ENCODE data around the gene FBLN1.

DNA sequence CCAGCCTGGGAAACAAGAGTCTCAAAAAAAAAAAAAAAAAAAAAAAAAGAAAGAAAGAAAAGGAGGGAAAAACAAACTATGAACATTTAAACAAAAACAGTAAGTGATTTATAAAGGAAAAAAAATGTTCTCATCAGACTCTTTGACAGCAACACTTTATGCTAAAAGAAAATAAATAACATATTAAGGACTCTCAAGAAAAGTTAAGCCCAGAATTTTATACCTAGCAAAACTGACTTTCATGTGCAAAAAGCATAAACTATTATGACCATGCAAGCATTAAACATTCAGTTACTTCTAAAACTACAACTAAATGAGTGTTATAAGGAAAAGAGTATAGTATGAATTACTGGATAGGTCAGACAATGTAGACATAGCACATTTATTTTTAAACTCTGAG lies 68.4 kb downstream of the FBLN1 start:
- TF ChIP-seq EZH2 (IDR thresholded peaks at IDR 0.05; ENCODE audit: insufficient read depth, poor library complexity, severe bottlenecking) (no peak), EZH2phosphoT487 (IDR thresholded peaks at IDR 0.05; ENCODE audit: insufficient read depth, low read depth) (no peak)

All from GM23248 (cell line).